B cell (primary cell): Measurements from ENCODE around the gene ZNF524.

ENCODE experiments used
- EZH2 ChIP-seq: IDR thresholded peaks from 2 replicates; pipeline ENCODE4 v1.6.1; 2012; ENCODE audit warnings: borderline replicate concordance, low read depth, mild to moderate bottlenecking, moderate library complexity, low read length; ENCODE audit not compliant: insufficient read depth, poor library complexity, severe bottlenecking
- TF ChIP-seq, protein P1 (sequence below): fragments of 200-600 bp; IDR thresholded peaks from one replicate; pipeline ENCODE4 v1.8.0; 2022; ENCODE audit warnings: antibody characterized with exemption, mild to moderate bottlenecking

GRCh38 chr19:55618426-55618825, 18.3 kb downstream of the ZNF524 start:
- TF ChIP-seq, protein P1, sequence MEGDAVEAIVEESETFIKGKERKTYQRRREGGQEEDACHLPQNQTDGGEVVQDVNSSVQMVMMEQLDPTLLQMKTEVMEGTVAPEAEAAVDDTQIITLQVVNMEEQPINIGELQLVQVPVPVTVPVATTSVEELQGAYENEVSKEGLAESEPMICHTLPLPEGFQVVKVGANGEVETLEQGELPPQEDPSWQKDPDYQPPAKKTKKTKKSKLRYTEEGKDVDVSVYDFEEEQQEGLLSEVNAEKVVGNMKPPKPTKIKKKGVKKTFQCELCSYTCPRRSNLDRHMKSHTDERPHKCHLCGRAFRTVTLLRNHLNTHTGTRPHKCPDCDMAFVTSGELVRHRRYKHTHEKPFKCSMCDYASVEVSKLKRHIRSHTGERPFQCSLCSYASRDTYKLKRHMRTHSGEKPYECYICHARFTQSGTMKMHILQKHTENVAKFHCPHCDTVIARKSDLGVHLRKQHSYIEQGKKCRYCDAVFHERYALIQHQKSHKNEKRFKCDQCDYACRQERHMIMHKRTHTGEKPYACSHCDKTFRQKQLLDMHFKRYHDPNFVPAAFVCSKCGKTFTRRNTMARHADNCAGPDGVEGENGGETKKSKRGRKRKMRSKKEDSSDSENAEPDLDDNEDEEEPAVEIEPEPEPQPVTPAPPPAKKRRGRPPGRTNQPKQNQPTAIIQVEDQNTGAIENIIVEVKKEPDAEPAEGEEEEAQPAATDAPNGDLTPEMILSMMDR: no peak
- no peak for TF ChIP-seq EZH2
